ENCODE results near the gene STRBP. TPM values are rescaled to one million over a fixed set of nuclear protein-coding genes. Genes with fewer than 3 reads are reported as not detected.

STRBP gene
- polyA plus RNA-seq, 3 donors: 48.1 to 51.9 (median 51.1) TPM

GRCh38 chr9:123149067-123149466 is 119.3 kb downstream of the STRBP start:
- DNase-seq (ENCODE audit: low read depth in 3 of 3, low spot score in 2 of 3): no peak

- no peak for DNase-seq (ENCODE audit: low read depth in 3 of 3, low spot score in 2 of 3)
Observed at GRCh38 chr9:123138163-123138562, 130.2 kb downstream of the STRBP start.

- DNase-seq (ENCODE audit: low read depth in 3 of 3, low spot score in 2 of 3): no peak
Observed at GRCh38 chr9:123135430-123135829, 133.0 kb downstream of the STRBP start.

- DNase-seq (ENCODE audit: low read depth in 3 of 3, low spot score in 2 of 3): no peak
Observed at GRCh38 chr9:123132696-123133095, 135.7 kb downstream of the STRBP start.

GRCh38 chr9:123131993-123132392 is 136.4 kb downstream of the STRBP start:
- no peak for DNase-seq (ENCODE audit: low read depth in 3 of 3, low spot score in 2 of 3)

- no peak for DNase-seq (ENCODE audit: low read depth in 3 of 3, low spot score in 2 of 3)
Observed at GRCh38 chr9:123131258-123131657, 137.1 kb downstream of the STRBP start.

GRCh38 chr9:123129423-123129822 is 139.0 kb downstream of the STRBP start:
- no peak for DNase-seq (ENCODE audit: low read depth in 3 of 3, low spot score in 2 of 3)

GRCh38 chr9:123128591-123128990 is 139.8 kb downstream of the STRBP start:
- DNase-seq (ENCODE audit: low read depth in 3 of 3, low spot score in 2 of 3): no peak

- DNase-seq (ENCODE audit: low read depth in 3 of 3, low spot score in 2 of 3): no peak
Observed at GRCh38 chr9:123127512-123128075, 140.8 kb downstream of the STRBP start.

GRCh38 chr9:123121457-123121856 is 146.9 kb downstream of the STRBP start:
- DNase-seq (ENCODE audit: low read depth in 3 of 3, low spot score in 2 of 3): no peak

GRCh38 chr9:123120953-123121352 is 147.4 kb downstream of the STRBP start:
- no peak for DNase-seq (ENCODE audit: low read depth in 3 of 3, low spot score in 2 of 3)

GRCh38 chr9:123120131-123120530 is 148.3 kb downstream of the STRBP start:
- DNase-seq (ENCODE audit: low read depth in 3 of 3, low spot score in 2 of 3): no peak

- DNase-seq (ENCODE audit: low read depth in 3 of 3, low spot score in 2 of 3): no peak
Observed at GRCh38 chr9:123119566-123119965, 148.8 kb downstream of the STRBP start.

- no peak for DNase-seq (ENCODE audit: low read depth in 3 of 3, low spot score in 2 of 3)
Observed at GRCh38 chr9:123116036-123116435, 152.3 kb downstream of the STRBP start.

GRCh38 chr9:123115146-123115913 is 153.1 kb downstream of the STRBP start:
- DNase-seq (ENCODE audit: low read depth in 3 of 3, low spot score in 2 of 3): no peak

GRCh38 chr9:123113185-123113584 is 155.2 kb downstream of the STRBP start:
- no peak for DNase-seq (ENCODE audit: low read depth in 3 of 3, low spot score in 2 of 3)

GRCh38 chr9:123112015-123112975 is 156.1 kb downstream of the STRBP start:
- no peak for DNase-seq (ENCODE audit: low read depth in 3 of 3, low spot score in 2 of 3)

GRCh38 chr9:123111427-123112014 is 156.9 kb downstream of the STRBP start:
- DNase-seq (ENCODE audit: low read depth in 3 of 3, low spot score in 2 of 3): no peak

- DNase-seq (ENCODE audit: low read depth in 3 of 3, low spot score in 2 of 3): no peak
Observed at GRCh38 chr9:123109540-123110279, 158.7 kb downstream of the STRBP start.

GRCh38 chr9:123108976-123109375 is 159.4 kb downstream of the STRBP start:
- DNase-seq (ENCODE audit: low read depth in 3 of 3, low spot score in 2 of 3): no peak

All from right renal cortex interstitium (tissue), 3 donors.